ENCODE data around the gene MTHFD1L.

DNA sequence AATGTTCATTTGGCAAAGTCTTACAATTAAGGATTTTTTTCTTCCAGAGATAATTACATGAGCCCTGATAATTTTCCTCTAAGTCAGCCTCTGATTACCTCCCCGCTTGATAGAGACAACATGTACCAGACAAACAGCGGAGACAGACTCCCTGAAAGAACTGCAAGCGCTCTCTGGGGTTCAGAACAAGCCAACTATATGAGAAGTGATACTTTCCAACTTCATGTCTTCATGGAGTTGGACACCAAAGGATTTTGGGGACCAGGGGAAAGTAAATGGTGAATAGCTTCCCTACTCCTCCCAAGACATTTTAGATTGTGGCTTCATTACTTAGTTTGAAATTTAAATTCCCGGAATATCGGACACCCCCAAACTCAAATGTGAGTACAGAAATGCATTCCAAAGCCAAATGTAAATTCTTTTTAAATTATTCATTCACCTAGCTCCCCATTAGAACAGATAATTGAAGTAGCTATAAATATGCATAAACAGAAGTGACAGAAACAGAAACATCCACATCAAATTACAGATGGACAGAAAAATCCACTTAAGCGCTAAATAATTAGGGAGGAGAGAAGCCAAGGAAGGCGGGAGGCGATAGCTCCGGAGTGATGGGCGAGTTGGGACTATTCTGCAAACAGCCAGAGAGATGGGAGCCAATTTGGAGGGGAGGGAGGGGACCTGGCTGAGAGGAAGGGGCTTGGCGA is 244.5 kb downstream of the MTHFD1L start:
- TF ChIP-seq, protein P1, sequence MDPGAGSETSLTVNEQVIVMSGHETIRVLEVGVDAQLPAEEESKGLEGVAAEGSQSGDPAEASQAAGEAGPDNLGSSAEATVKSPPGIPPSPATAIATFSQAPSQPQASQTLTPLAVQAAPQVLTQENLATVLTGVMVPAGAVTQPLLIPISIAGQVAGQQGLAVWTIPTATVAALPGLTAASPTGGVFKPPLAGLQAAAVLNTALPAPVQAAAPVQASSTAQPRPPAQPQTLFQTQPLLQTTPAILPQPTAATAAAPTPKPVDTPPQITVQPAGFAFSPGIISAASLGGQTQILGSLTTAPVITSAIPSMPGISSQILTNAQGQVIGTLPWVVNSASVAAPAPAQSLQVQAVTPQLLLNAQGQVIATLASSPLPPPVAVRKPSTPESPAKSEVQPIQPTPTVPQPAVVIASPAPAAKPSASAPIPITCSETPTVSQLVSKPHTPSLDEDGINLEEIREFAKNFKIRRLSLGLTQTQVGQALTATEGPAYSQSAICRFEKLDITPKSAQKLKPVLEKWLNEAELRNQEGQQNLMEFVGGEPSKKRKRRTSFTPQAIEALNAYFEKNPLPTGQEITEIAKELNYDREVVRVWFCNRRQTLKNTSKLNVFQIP (CRISPR knock-in tag; IDR thresholded peaks at IDR 0.05; ENCODE audit: borderline replicate concordance, low read depth): no peak
- TF ChIP-seq PPARA (CRISPR knock-in tag; IDR thresholded peaks at IDR 0.05; ENCODE audit: borderline replicate concordance) (no peak), SNAI2 (CRISPR knock-in tag; IDR thresholded peaks at IDR 0.05) (no peak), ZNF70 (CRISPR knock-in tag; IDR thresholded peaks at IDR 0.05) (no peak), RARB (CRISPR knock-in tag; IDR thresholded peaks at IDR 0.05) (no peak), GLIS3 (CRISPR knock-in tag; IDR thresholded peaks at IDR 0.05) (no peak), OSR1 (CRISPR knock-in tag; IDR thresholded peaks at IDR 0.05) (no peak), ZFP3 (CRISPR knock-in tag; IDR thresholded peaks at IDR 0.05) (no peak), BACH2 (CRISPR knock-in tag; IDR thresholded peaks at IDR 0.05; ENCODE audit: borderline replicate concordance) (no peak)
- TF ChIP-seq, protein P2, sequence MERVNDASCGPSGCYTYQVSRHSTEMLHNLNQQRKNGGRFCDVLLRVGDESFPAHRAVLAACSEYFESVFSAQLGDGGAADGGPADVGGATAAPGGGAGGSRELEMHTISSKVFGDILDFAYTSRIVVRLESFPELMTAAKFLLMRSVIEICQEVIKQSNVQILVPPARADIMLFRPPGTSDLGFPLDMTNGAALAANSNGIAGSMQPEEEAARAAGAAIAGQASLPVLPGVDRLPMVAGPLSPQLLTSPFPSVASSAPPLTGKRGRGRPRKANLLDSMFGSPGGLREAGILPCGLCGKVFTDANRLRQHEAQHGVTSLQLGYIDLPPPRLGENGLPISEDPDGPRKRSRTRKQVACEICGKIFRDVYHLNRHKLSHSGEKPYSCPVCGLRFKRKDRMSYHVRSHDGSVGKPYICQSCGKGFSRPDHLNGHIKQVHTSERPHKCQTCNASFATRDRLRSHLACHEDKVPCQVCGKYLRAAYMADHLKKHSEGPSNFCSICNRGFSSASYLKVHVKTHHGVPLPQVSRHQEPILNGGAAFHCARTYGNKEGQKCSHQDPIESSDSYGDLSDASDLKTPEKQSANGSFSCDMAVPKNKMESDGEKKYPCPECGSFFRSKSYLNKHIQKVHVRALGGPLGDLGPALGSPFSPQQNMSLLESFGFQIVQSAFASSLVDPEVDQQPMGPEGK (CRISPR knock-in tag; IDR thresholded peaks at IDR 0.05; ENCODE audit: borderline replicate concordance): no peak

All from SK-N-SH treated with all-trans-retinoic acid at 6 μM for 48 hours (cell line).